ENCODE measurements around the gene HOMER3.

- no peak for TF ChIP-seq CTCF (IDR thresholded peaks at IDR 0.05; ENCODE audit: poor library complexity)
- TF ChIP-seq EZH2 (IDR thresholded peaks at IDR 0.05; ENCODE audit: borderline replicate concordance): no peak
Measured at GRCh38 chr19:18896421-18896841, 44.6 kb downstream of the HOMER3 start.

Measured in hepatocyte (in vitro differentiated cells).